HG02943 (cell line): ENCODE results near the gene SLC25A40.
"Not testable (repeated sequence)": the region's sequence is repeated elsewhere in the genome, so short reads cannot be mapped to it uniquely, and the experiment has no call there.

Source experiments
- ATAC-seq: cut with Tn5 transposase; IDR thresholded peaks from one replicate; pipeline ENCODE4 v1.9.1; 2021; ENCODE audit warnings: mild to moderate bottlenecking, low read depth, moderate library complexity; ENCODE audit not compliant: unreplicated experiment

Gene SLC25A40

GRCh38 chr7:87876040-87876868, at the start of gene SLC25A40, which contains the start of gene DBF4:
Gene SLC25A40 (minus strand): TSS chr7:87876360. CDS start chr7:87858727, 17,633 bp downstream.
Gene DBF4 (plus strand): TSS chr7:87876493. CDS start chr7:87876733, 240 bp downstream.
- peak; percentile 90 for ATAC-seq

GRCh38 chr7:87922759-87923395, 46.7 kb upstream of the SLC25A40 start:
- not testable (repeated sequence) for ATAC-seq

DNA sequence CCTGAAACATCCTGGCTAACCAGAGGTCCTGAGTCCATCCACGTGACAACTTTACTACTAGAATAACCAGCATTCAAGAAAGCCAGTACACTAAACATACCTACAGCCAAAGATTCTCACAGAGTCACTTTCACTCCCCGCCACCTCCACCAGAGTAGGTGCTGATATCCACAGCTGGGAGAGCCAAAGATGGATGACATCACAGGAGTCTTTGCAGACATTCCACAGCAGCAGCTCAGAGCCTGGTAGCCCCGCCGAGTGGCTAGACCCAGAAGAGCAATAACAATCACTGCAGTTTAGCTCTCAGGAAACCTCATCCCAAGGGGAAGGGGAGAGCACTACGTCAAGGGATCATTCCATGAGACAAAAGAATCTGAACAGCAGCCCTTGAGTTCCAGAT, 44.4 kb upstream of the SLC25A40 start:
- no peak for ATAC-seq

GRCh38 chr7:87919875-87920274, 43.7 kb upstream of the SLC25A40 start:
- no peak for ATAC-seq

GRCh38 chr7:87918740-87919139, 42.6 kb upstream of the SLC25A40 start:
- ATAC-seq = no peak

- ATAC-seq = no peak
Measured at GRCh38 chr7:87912121-87912520, 36.0 kb upstream of the SLC25A40 start.

- ATAC-seq = not testable (repeated sequence)
Measured at GRCh38 chr7:87908814-87909213, 32.7 kb upstream of the SLC25A40 start.

GRCh38 chr7:87907136-87907906, 31.2 kb upstream of the SLC25A40 start:
- not testable (repeated sequence) for ATAC-seq

- ATAC-seq = no peak
Measured at GRCh38 chr7:87899255-87899654, 23.1 kb upstream of the SLC25A40 start.

DNA sequence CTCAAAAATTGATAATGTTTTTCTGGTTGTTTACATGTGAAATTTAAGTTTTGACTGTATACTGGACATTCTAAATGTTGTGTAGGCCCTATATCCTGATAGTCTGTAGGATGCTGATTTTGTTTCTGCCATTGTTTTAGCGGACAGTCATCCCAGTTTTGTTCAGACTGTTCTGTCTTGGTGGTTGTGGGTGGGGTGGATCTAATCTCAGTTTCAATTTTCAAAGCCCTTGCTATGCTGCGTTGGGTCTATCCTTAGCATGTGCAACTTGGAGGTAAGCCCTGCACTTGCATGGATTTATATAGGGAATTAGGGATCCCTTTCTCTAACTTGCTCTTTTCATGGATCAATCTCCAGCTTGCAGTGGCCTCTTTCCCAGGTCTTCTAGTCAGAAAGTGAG, 19.2 kb upstream of the SLC25A40 start:
- no peak for ATAC-seq

DNA sequence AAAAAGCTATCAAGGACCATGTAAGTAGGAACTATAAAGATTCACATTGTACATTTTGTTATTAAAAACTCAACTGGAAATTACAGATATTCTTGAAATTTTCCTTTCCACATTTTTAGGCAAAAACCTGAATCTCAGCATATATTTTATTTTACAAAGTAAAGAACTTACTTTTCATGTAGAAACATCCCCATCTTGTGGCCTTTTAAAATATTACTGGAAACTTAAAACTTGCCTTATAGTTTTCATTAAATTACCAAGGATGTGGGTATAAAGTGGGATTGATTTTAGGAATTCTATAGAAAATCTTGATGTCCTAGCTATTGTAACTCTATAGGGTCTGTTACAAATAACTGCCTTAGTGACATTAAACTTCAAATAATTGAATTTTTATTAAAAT, 10.7 kb upstream of the SLC25A40 start:
- no peak for ATAC-seq

GRCh38 chr7:87885018-87885417, 8.9 kb upstream of the SLC25A40 start:
- ATAC-seq = no peak

DNA sequence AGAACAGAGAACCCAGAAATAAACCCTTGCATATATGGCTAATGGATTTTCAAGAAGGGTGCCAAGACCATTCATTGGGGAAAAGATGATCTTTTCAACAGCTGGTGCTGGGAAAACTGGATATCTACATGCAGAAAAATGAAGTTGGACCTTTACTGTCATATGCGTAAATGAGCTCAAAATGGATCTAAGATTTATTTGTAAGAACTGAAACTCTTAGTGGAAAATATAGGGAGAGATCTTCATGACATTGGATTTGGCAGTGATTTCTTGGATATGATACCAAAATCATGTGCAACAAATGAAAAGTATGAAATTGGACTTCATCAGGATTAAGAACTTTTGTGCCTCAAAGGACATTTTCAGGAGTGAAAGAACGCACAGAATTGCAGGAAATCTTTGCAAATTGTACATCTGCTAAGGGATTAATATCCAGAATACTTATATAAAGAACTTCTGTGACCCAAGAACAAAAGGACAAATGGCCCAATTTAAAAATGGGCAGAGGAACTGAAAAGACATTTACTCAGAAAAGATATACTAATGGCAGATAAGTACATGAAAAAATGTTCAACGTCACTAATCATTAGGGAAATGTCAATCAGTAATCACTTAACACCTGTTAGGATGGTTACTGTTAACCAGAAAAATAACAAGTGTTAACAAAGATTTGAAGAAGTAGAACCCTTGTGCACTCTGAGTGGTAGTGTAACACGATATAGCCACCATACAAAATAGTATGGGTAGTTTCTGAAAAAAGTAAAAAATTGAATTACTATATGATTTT, 6.2 kb upstream of the SLC25A40 start:
- ATAC-seq = no peak

GRCh38 chr7:87878208-87878735, 2.1 kb upstream of the SLC25A40 start:
- ATAC-seq = no peak

- no peak for ATAC-seq
Measured at GRCh38 chr7:87877366-87878040, 1.3 kb upstream of the SLC25A40 start.

DNA sequence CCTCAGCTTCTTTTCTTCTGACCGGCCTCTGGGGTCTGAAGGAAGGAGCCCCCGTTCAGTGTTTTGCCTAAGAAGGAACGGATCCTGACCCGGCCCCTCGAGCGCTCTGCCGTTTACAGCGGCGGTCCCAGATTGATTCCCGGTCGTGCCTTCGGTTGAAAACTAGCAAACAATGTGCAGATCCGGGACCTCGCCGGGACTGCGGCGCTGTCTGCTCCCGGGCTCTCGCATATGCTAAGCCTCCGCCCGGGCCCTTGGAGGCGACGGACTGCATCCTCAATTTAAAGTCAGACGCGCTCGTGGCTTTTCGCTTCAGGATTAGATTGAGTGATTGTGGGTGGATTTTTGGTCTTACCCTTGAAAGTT, 692 bp upstream of the SLC25A40 start:
- peak; percentile 20 for ATAC-seq

- ATAC-seq = peak; percentile 20
Measured at GRCh38 chr7:87875151-87876039, 765 bp downstream of the SLC25A40 start.

DNA sequence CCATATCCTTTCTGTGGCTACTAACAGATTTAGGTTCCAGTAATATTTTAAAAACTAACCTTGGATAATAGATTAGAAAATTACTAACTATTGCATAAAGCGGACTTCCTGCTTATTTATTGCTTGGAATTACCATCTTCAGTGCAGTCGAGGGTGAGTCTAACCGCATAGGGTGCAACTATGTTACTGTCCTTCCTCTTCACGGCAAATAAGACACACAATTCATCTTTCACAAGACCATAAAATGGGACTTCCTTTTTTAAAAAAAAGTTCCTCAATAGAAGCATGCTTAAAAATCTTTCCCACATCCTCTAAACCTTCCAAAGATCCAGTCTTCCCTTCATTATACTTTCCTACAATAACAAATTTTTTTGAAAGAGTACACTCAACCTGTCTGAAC, 2.1 kb downstream of the SLC25A40 start:
- no peak for ATAC-seq

GRCh38 chr7:87873328-87873727, 2.8 kb downstream of the SLC25A40 start:
- ATAC-seq = not testable (repeated sequence)
